Activated CD4-positive, alpha-beta T cell treated with anti-CD3 and anti-CD28 coated beads for 36 hours (primary cell): ENCODE data around the gene PDP2. TPM values are rescaled to one million over a fixed set of nuclear protein-coding genes. Genes with fewer than 3 reads are reported as not detected.

Source experiments
- ATAC-seq: fragments of 200-7000 bp; cut with Tn5 transposase; one replicate; pipeline ENCODE4 v1.10.0; 2021; ENCODE audit warnings: mild to moderate bottlenecking, moderate library complexity
- CTCF ChIA-PET: fragments of 350-600 bp; sonication (Branson Sonifier 250); formaldehyde crosslinking; loops from one replicate; lab custom pipeline; 2021; ENCODE audit warnings: antibody characterized with exemption; lab: Charles Lee
- POLR2A ChIA-PET: fragments of 350-600 bp; sonication (Branson Sonifier 250); formaldehyde crosslinking; loops from one replicate; lab custom pipeline; 2021; ENCODE audit warnings: antibody characterized with exemption, inconsistent platforms; lab: Charles Lee
- DNase-seq: peaks from one replicate; pipeline ENCODE4 v3.0.0-alpha.2; 2020
- H3K27ac Mint-ChIP-seq: one replicate; pipeline ENCODE4 v1.8.0; 2021; ENCODE audit warnings: mixed read lengths
- H3K27me3 Mint-ChIP-seq: one replicate; pipeline ENCODE4 v1.8.0; 2021; ENCODE audit warnings: mixed read lengths
- H3K36me3 Mint-ChIP-seq: one replicate; pipeline ENCODE4 v1.8.0; 2021; ENCODE audit warnings: low read depth, mixed read lengths
- H3K4me1 Mint-ChIP-seq: one replicate; pipeline ENCODE4 v1.8.0; 2021; ENCODE audit warnings: mixed read lengths
- H3K4me3 Mint-ChIP-seq: one replicate; pipeline ENCODE4 v1.8.0; 2021; ENCODE audit warnings: mild to moderate bottlenecking, moderate library complexity, mixed read lengths
- H3K9me3 Mint-ChIP-seq: one replicate; pipeline ENCODE4 v1.8.0; 2021; ENCODE audit warnings: low read depth, mixed read lengths
- intact Hi-C, 2 experiments: fragments of 100-400 bp; cut with DNase I in 1 of 2; cut with micrococcal nuclease in 1 of 2; formaldehyde crosslinking; loops; one replicate each; pipeline versions ENCODE4 v1.14.2 to v1.15.1; 2022 to 2024; cut with DNase I, micrococcal nuclease
- total RNA-seq, 2 experiments: library from RNA; stranded (reverse); gene quantifications; one replicate each; pipeline ENCODE4 v1.2.3, GENCODE V29; 2021

PDP2 gene
- total RNA-seq, 2 experiments from 2014 or later = 27.8 to 36.6 TPM

GRCh38 chr16:66935314-66936011 is 55.1 kb downstream of the PDP2 start, which contains the start of gene CES2:
Gene CES2, plus strand, starts transcription at chr16:66935516. Its CDS starts 120 bp downstream, at chr16:66935636.
- H3K27ac Mint-ChIP-seq = peak within 1 kb of the TSS; percentile 96
- H3K4me3 Mint-ChIP-seq = peak within 1 kb of the TSS; percentile 99
- CTCF ChIA-PET = no interaction called here
- no peak for ATAC-seq
- H3K27me3 Mint-ChIP-seq = no peaks in the 10 kb centered on the region
- intact Hi-C loops = loop anchor here in 1 of 2 experiments (2.0 kb wide), 3 partner anchors 41 to 105 kb away; partner anchors contain the start of genes NAE1 and PDP2
- peaks cover 57% of the 10 kb centered on the region for H3K4me1 Mint-ChIP-seq
- POLR2A ChIA-PET = no interaction called here
- DNase-seq = no peak
- H3K9me3 Mint-ChIP-seq = no peaks in the 10 kb centered on the region
- peaks cover 41% of the 10 kb centered on the region for H3K36me3 Mint-ChIP-seq

GRCh38 chr16:66936462-66936861 is 56.1 kb downstream of the PDP2 start:
- H3K4me1 Mint-ChIP-seq = peaks cover 57% of the 10 kb centered on the region
- ChIA-PET CTCF (no interaction called here), POLR2A (no interaction called here)
- peak overlapping the region; percentile 99 for H3K4me3 Mint-ChIP-seq
- intact Hi-C loops = no loop called here
- H3K27ac Mint-ChIP-seq = peak overlapping the region; percentile 58
- H3K27me3 Mint-ChIP-seq = no peaks in the 10 kb centered on the region
- DNase-seq (no peak), ATAC-seq (no peak)
- H3K9me3 Mint-ChIP-seq = no peaks in the 10 kb centered on the region
- H3K36me3 Mint-ChIP-seq = peaks cover 46% of the 10 kb centered on the region

- DNase-seq = peak; percentile 38
- no peaks in the 10 kb centered on the region for H3K9me3 Mint-ChIP-seq
- peak overlapping the region; percentile 58 for H3K27ac Mint-ChIP-seq
- H3K4me3 Mint-ChIP-seq = peak overlapping the region; percentile 99
- no peaks in the 10 kb centered on the region for H3K27me3 Mint-ChIP-seq
- intact Hi-C loops = no loop called here
- ChIA-PET POLR2A (no interaction called here), CTCF (no interaction called here)
- H3K36me3 Mint-ChIP-seq = peaks cover 43% of the 10 kb centered on the region
- peaks cover 53% of the 10 kb centered on the region for H3K4me1 Mint-ChIP-seq
- ATAC-seq = no peak
Observed at GRCh38 chr16:66936889-66937554, 56.7 kb downstream of the PDP2 start.

- CTCF ChIA-PET = interaction anchor here (0.9 kb wide), 1 partner anchor 15 kb away, joined by 3 read pairs; no protein-coding TSS in a partner anchor
- Mint-ChIP-seq H3K36me3 (peaks cover 38% of the 10 kb centered on the region), H3K27me3 (no peaks in the 10 kb centered on the region), H3K27ac (no peak overlapping the region), H3K4me3 (no peak overlapping the region), H3K9me3 (no peaks in the 10 kb centered on the region), H3K4me1 (peaks cover 45% of the 10 kb centered on the region)
- ATAC-seq (no peak), DNase-seq (no peak)
- POLR2A ChIA-PET = no interaction called here
- intact Hi-C loops = no loop called here
Observed at GRCh38 chr16:66937725-66938337, 57.5 kb downstream of the PDP2 start.

- no peak for DNase-seq
- ChIA-PET POLR2A (no interaction called here), CTCF (interaction anchor here (0.5 to 1.0 kb wide), 3 partner anchors 17 to 110 kb away, joined by 3 read pairs; no protein-coding TSS in a partner anchor)
- Mint-ChIP-seq H3K9me3 (no peaks in the 10 kb centered on the region), H3K4me3 (no peak overlapping the region), H3K36me3 (peaks cover 29% of the 10 kb centered on the region), H3K27me3 (no peaks in the 10 kb centered on the region), H3K27ac (no peak overlapping the region), H3K4me1 (peaks cover 30% of the 10 kb centered on the region)
- no peak for ATAC-seq
- intact Hi-C loops = no loop called here
Observed at GRCh38 chr16:66939366-66939765, 59.1 kb downstream of the PDP2 start.

GRCh38 chr16:66940236-66940635 is 59.9 kb downstream of the PDP2 start:
- Mint-ChIP-seq H3K4me1 (peaks cover 27% of the 10 kb centered on the region), H3K27me3 (no peaks in the 10 kb centered on the region), H3K36me3 (peaks cover 26% of the 10 kb centered on the region), H3K4me3 (no peak overlapping the region), H3K9me3 (no peaks in the 10 kb centered on the region), H3K27ac (no peak overlapping the region)
- intact Hi-C loops = no loop called here
- ATAC-seq = no peak
- no peak for DNase-seq
- CTCF ChIA-PET = interaction anchor here (0.5 to 0.7 kb wide), 2 partner anchors 24 to 344 kb away, joined by 3 read pairs; no protein-coding TSS in a partner anchor
- POLR2A ChIA-PET = interaction anchor here (0.7 to 0.8 kb wide), 2 partner anchors 10 to 13 kb away, joined by 3 read pairs; no protein-coding TSS in a partner anchor

Other genes starting within 250 kb of the PDP2 start
- gene CMTM4, start 183.8 kb upstream of the PDP2 start, total RNA-seq = 1 to 10 TPM; 3.3 to 4.5 TPM
- gene DYNC1LI2, start 128.9 kb upstream of the PDP2 start, total RNA-seq = 10 to 100 TPM; 32.3 to 35.7 TPM
- gene TERB1, start 78.9 kb upstream of the PDP2 start, total RNA-seq = under 1 TPM in 1 of 2 experiments, not detected in 1; 0.14 TPM
- gene NAE1, start 49.5 kb upstream of the PDP2 start, total RNA-seq = 100 to 1,000 TPM; 102 to 125 TPM
- gene CA7, start 36.1 kb upstream of the PDP2 start, total RNA-seq = under 1 TPM in 1 of 2 experiments, not detected in 1; 0.16 TPM
- not detected for gene CDH16, start 38.4 kb downstream of the PDP2 start, total RNA-seq
- gene RRAD, start 45.0 kb downstream of the PDP2 start, total RNA-seq = under 1 TPM; 0.19 to 0.55 TPM
- gene CIAO2B, start 53.9 kb downstream of the PDP2 start, total RNA-seq = 100 to 1,000 TPM; 171 to 186 TPM
- gene CES2, start 55.0 kb downstream of the PDP2 start, total RNA-seq = 10 to 100 TPM; 30.5 to 31.6 TPM
- 1 to 10 TPM; 1.6 to 1.9 TPM for gene CES3, start 80.8 kb downstream of the PDP2 start, total RNA-seq
- gene CES4A, start 108.1 kb downstream of the PDP2 start, total RNA-seq = 10 to 100 TPM; 13.5 to 15.7 TPM
- 10 to 100 TPM; 84.6 to 90.2 TPM for gene CBFB, start 148.6 kb downstream of the PDP2 start, total RNA-seq
- 10 to 100 TPM; 12.7 to 14.0 TPM for gene PHAF1, start 229.4 kb downstream of the PDP2 start, total RNA-seq